ENCODE data around the gene C19orf44.
"Not testable (repeated sequence)": the region's sequence is repeated elsewhere in the genome, so short reads cannot be mapped to it uniquely, and the experiment has no call there.

C19orf44 gene

GRCh38 chr19:16470541-16470910 is 25.7 kb upstream of the C19orf44 start:
- DNase-seq = no peak

- DNase-seq = peak in 1 of 2 donors; percentile 23
These were observed 25.0 kb upstream of the C19orf44 start for GRCh38 chr19:16470911-16471811.

- not testable (repeated sequence) for DNase-seq
These were observed 23.7 kb upstream of the C19orf44 start for GRCh38 chr19:16472559-16472899.

GRCh38 chr19:16472992-16473391 is 23.2 kb upstream of the C19orf44 start:
- DNase-seq = no peak

GRCh38 chr19:16473875-16474392 is 22.3 kb upstream of the C19orf44 start:
- no peak for DNase-seq

- no peak for DNase-seq
These were observed 19.8 kb upstream of the C19orf44 start for GRCh38 chr19:16476401-16476800.

GRCh38 chr19:16477311-16477710 is 18.9 kb upstream of the C19orf44 start:
- DNase-seq = no peak

GRCh38 chr19:16482745-16483144 is 13.4 kb upstream of the C19orf44 start:
- DNase-seq = no peak

GRCh38 chr19:16486476-16486875 is 9.7 kb upstream of the C19orf44 start:
- DNase-seq = not testable (repeated sequence)

- no peak for DNase-seq
These were observed 404 bp downstream of the C19orf44 start for GRCh38 chr19:16496613-16496983.

GRCh38 chr19:16497042-16497441 is 848 bp downstream of the C19orf44 start:
- no peak for DNase-seq

- DNase-seq = no peak
These were observed 1.6 kb downstream of the C19orf44 start for GRCh38 chr19:16497837-16498236.

GRCh38 chr19:16504271-16504670 is 8.1 kb downstream of the C19orf44 start:
- no peak for DNase-seq

GRCh38 chr19:16506161-16506560 is 10.0 kb downstream of the C19orf44 start:
- DNase-seq = not testable (repeated sequence)

- DNase-seq = no peak
These were observed 10.8 kb downstream of the C19orf44 start for GRCh38 chr19:16506961-16507360.

- DNase-seq = no peak
These were observed 12.4 kb downstream of the C19orf44 start for GRCh38 chr19:16508546-16508945.

- no peak for DNase-seq
These were observed 13.2 kb downstream of the C19orf44 start for GRCh38 chr19:16509141-16510061.

GRCh38 chr19:16512611-16513010 is 16.4 kb downstream of the C19orf44 start:
- DNase-seq = not testable (repeated sequence)

GRCh38 chr19:16514383-16515019 is 18.3 kb downstream of the C19orf44 start:
- DNase-seq = no peak

GRCh38 chr19:16516381-16516780 is 20.2 kb downstream of the C19orf44 start:
- no peak for DNase-seq

- no peak for DNase-seq
These were observed 20.9 kb downstream of the C19orf44 start for GRCh38 chr19:16516923-16517610.

GRCh38 chr19:16518061-16518460 is 21.9 kb downstream of the C19orf44 start:
- DNase-seq = no peak
